Testis (tissue), 2 donors: ENCODE results near the gene RPL18.

Experiments used
- POLR2A ChIP-seq: fragments of 450-650 bp; IDR thresholded peaks from one replicate; pipeline ENCODE4 v1.6.1; 2017; ENCODE audit warnings: antibody characterized with exemption, mild to moderate bottlenecking, moderate library complexity
- TF ChIP-seq, protein P1 (sequence below), 3 experiments: fragments of 450-650 bp in 2 of 3; fragments of 200-600 bp in 1 of 3; sonication (generic) in 1 of 3; IDR thresholded peaks; one replicate each; pipeline ENCODE4 v1.5.1; 2016 to 2019; ENCODE audit warnings: antibody characterized with exemption in 3 of 3, mild to moderate bottlenecking in 2 of 3, moderate library complexity in 1 of 3

GRCh38 chr19:48629297-48629598 is 10.3 kb upstream of the RPL18 start:
- no peak for TF ChIP-seq POLR2A
- TF ChIP-seq, protein P1, sequence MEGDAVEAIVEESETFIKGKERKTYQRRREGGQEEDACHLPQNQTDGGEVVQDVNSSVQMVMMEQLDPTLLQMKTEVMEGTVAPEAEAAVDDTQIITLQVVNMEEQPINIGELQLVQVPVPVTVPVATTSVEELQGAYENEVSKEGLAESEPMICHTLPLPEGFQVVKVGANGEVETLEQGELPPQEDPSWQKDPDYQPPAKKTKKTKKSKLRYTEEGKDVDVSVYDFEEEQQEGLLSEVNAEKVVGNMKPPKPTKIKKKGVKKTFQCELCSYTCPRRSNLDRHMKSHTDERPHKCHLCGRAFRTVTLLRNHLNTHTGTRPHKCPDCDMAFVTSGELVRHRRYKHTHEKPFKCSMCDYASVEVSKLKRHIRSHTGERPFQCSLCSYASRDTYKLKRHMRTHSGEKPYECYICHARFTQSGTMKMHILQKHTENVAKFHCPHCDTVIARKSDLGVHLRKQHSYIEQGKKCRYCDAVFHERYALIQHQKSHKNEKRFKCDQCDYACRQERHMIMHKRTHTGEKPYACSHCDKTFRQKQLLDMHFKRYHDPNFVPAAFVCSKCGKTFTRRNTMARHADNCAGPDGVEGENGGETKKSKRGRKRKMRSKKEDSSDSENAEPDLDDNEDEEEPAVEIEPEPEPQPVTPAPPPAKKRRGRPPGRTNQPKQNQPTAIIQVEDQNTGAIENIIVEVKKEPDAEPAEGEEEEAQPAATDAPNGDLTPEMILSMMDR (IDR thresholded peaks at IDR 0.05) = no peak
